Measurements from ENCODE around the gene KIF18B. TPM values are rescaled to one million over a fixed set of nuclear protein-coding genes. Genes with fewer than 3 reads are reported as not detected.

The KIF18B gene
- total and polyA plus RNA-seq, 11 donors: 0.06 to 5.4 (median 0.30) TPM; not detected in 1

DNA sequence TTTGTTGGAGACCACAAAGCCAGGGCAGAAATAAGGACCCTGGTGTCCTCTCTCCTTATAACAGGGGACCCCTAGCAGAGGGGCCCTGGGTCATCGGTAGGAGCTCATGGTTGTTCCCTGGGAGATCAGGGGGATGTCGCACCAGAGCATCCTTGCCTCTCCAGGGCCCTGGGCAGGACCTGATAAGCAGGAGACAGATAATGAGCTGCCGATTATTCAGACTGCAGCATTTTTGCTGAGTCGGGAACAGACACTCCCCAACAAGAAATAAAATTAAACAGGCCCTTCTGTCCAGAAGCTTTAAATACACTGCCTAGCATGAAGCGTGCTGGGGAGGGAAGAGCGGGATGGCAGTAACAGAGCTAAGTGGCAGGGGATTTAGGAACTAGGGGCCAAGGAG lies 16.9 kb downstream of the KIF18B start:
- Histone ChIP-seq H3K4me3 (no peak overlapping the region), H3K9me3 (no peaks in the 10 kb centered on the region), H3K36me3 (peaks cover 0 to 8% (median 0%) of the 10 kb centered on the region in 9 donors), H3K27ac (no peak overlapping the region), H3K27me3 (no peaks in the 10 kb centered on the region), H3K4me1 (peaks cover 0 to 28% (median 2%) of the 10 kb centered on the region in 12 donors)
- no peak for TF ChIP-seq POLR2A (IDR thresholded peaks at IDR 0.05)
- TF ChIP-seq, protein P1, sequence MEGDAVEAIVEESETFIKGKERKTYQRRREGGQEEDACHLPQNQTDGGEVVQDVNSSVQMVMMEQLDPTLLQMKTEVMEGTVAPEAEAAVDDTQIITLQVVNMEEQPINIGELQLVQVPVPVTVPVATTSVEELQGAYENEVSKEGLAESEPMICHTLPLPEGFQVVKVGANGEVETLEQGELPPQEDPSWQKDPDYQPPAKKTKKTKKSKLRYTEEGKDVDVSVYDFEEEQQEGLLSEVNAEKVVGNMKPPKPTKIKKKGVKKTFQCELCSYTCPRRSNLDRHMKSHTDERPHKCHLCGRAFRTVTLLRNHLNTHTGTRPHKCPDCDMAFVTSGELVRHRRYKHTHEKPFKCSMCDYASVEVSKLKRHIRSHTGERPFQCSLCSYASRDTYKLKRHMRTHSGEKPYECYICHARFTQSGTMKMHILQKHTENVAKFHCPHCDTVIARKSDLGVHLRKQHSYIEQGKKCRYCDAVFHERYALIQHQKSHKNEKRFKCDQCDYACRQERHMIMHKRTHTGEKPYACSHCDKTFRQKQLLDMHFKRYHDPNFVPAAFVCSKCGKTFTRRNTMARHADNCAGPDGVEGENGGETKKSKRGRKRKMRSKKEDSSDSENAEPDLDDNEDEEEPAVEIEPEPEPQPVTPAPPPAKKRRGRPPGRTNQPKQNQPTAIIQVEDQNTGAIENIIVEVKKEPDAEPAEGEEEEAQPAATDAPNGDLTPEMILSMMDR (IDR thresholded peaks at IDR 0.05): no peak
- WGBS, 4 donors: 62 to 69% (median 66%) methylated on average over 6 of the region's 6 CpGs
- DNase-seq: no peak
- ATAC-seq: no peak
- intact Hi-C loops (cut with DNase I): no loop called here

DNA sequence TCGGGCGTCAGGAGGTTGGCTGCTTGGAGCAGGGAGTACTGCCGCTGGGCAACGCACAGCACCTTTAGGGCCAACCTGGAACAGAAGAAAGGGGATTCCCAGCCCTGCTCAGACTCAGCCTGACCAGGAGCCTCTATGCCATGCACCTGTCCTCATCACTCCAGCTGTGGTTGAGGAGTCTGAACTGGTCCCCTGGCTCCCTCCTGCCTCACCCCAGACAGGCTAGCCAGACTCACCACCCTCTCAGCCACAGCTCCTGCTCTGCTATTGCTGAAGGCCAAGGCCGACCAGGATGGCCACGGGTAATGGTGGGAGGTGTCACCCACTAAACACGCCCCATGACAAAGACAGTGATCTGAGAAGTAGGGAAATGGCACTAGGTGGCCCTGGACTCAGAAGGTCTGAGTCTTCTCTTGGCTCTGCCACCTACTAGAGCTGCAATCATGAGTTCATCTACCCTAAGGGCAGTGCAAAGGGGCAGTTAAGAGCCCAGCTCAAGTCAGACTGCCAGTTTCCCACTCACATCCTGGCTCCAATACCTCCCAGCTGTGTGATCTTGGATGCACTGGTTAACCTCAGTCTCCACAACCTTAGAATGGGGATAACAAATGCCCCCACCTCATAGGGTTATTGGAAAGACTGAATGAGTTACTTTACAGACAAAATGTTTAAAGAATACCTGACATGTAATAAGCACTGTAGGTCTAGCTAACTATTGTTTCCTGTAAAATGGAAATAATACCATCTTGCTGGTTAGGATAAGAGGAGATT lies 18.4 kb downstream of the KIF18B start:
- 93 to 98% (median 96%) methylated on average over 7 of the region's 7 CpGs for WGBS, 4 donors
- ATAC-seq (no peak), DNase-seq (no peak)
- TF ChIP-seq POLR2A (IDR thresholded peaks at IDR 0.05): no peak
- TF ChIP-seq, protein P1 (IDR thresholded peaks at IDR 0.05): no peak
- intact Hi-C loops (cut with DNase I): loop anchor here in 1 of 10 donors (10.0 kb wide), 1 partner anchor 166 kb away; no protein-coding TSS in a partner anchor
- H3K9me3 ChIP-seq: no peaks in the 10 kb centered on the region
- H3K27ac ChIP-seq: no peak overlapping the region
- H3K36me3 ChIP-seq: peaks cover 0 to 8% (median 0%) of the 10 kb centered on the region in 9 donors
- H3K4me3 ChIP-seq: no peak overlapping the region
- no peaks in the 10 kb centered on the region for H3K27me3 ChIP-seq
- peaks cover 0 to 28% (median 2%) of the 10 kb centered on the region in 12 donors for H3K4me1 ChIP-seq

DNA sequence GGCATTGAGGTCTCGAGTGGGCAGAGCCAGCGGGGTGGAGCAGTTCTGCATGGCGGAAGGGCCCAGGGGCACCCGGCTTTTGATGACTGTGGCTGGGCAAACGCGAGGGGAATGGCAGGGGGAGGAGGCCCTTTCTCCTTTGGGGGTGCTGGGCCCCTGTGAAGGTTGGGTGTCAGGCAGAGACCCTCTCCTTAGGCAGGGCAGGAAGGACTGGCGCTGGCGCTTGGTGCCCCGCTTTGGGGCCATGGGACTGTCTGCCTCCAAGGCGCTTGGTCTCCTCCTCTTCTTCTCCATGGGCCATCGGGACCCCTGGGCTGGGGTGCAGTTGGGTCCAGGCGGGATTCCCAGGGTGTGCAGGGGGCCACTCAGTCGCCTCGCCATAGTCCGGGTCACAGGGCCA lies 19.4 kb downstream of the KIF18B start:
- Histone ChIP-seq H3K27me3 (no peaks in the 10 kb centered on the region), H3K4me3 (no peak overlapping the region), H3K4me1 (peaks cover 0 to 22% (median 2%) of the 10 kb centered on the region in 12 donors), H3K9me3 (no peaks in the 10 kb centered on the region), H3K36me3 (peaks cover 0 to 8% (median 0%) of the 10 kb centered on the region in 9 donors), H3K27ac (no peak overlapping the region)
- TF ChIP-seq, protein P1 (IDR thresholded peaks at IDR 0.05): no peak
- TF ChIP-seq POLR2A (IDR thresholded peaks at IDR 0.05): no peak
- DNase-seq (no peak), ATAC-seq (no peak)
- WGBS, 4 donors: 96 to 99% (median 97%) methylated on average over 9 to 15 of the region's 15 CpGs
- intact Hi-C loops (cut with DNase I): loop anchor here in 1 of 10 donors (10.0 kb wide), 1 partner anchor 167 kb away; no protein-coding TSS in a partner anchor

DNA sequence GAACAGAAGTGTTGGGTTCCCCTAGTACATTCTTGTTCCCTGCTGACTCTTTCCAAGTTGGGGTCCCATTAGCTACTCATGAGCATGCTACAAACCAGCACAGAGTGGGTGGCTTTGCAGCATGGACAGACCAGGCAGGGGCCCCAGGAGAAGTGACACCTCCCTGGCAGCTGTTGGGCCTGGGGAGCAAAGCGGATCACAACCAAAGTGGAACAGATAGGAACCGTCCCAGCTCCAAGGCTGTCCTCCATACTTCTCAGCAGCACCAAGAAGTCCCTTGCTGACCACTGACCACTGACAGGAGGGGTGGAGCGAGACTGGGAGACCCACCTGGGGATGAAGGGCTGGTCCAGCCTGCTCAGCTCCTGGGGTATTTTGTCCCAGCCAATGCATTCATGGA lies 19.9 kb downstream of the KIF18B start:
- intact Hi-C loops (cut with DNase I): loop anchor here in 1 of 10 donors (10.0 kb wide), 1 partner anchor 167 kb away; no protein-coding TSS in a partner anchor
- Histone ChIP-seq H3K27me3 (no peaks in the 10 kb centered on the region), H3K27ac (no peak overlapping the region), H3K9me3 (no peaks in the 10 kb centered on the region), H3K4me3 (no peak overlapping the region), H3K36me3 (peaks cover 0 to 8% (median 0%) of the 10 kb centered on the region in 9 donors), H3K4me1 (peaks cover 0 to 18% (median 0%) of the 10 kb centered on the region in 12 donors)
- TF ChIP-seq, protein P1 (IDR thresholded peaks at IDR 0.05): no peak
- TF ChIP-seq POLR2A (IDR thresholded peaks at IDR 0.05): no peak
- 92 to 100% (median 96%) methylated on average over 3 of the region's 3 CpGs for WGBS, 4 donors
- ATAC-seq: no peak
- DNase-seq: no peak

Data from heart left ventricle (tissue), 16 donors.